ENCODE results near the gene USP6NL.
"Not testable (repeated sequence)": the region's sequence is repeated elsewhere in the genome, so short reads cannot be mapped to it uniquely, and the experiment has no call there.

The USP6NL gene

GRCh38 chr10:11515596-11516430, 95.6 kb downstream of the USP6NL start:
- peak; percentile 65 for DNase-seq (ENCODE audit: low spot score)

DNA sequence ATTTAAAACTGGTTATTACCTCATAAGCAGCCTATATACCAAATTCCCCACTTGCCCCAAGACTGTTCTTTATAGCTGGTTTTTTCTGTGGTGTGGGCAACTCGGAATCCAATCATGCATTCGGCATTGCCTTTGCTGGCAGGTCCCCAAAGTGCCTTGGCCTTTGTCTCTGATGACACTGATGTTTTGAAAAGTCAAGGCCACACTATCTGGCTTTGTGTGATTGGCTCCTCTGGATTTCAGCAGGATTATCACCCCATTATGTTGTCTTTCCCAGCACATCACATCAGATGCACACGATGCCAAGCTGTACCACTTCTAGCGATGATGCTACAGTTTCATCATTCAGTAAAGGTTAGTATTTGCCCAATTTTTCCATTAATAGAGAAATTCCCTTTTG, 97.7 kb downstream of the USP6NL start:
- no peak for DNase-seq (ENCODE audit: low spot score)

DNA sequence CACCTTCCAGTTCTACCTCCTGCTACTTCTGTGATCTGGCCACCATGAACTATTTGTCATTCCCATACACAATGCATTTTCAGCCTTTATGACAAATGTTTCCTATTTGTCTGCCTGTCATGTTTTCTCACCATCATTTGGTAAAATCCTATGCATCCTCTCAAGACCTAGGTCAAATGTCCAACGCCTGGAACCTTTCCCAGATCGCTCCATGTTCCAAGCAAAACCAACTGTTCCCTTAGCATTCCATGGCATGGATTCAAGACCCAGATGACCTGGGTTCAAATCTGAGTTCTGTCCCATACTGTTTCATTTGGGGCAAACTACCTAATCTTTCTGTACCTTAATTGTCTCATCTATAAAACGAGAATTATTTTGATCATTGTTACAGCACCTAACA, 98.9 kb downstream of the USP6NL start:
- no peak for DNase-seq (ENCODE audit: low spot score)

- no peak for DNase-seq (ENCODE audit: low spot score)
Observed at GRCh38 chr10:11511321-11511720, 100.1 kb downstream of the USP6NL start.

DNA sequence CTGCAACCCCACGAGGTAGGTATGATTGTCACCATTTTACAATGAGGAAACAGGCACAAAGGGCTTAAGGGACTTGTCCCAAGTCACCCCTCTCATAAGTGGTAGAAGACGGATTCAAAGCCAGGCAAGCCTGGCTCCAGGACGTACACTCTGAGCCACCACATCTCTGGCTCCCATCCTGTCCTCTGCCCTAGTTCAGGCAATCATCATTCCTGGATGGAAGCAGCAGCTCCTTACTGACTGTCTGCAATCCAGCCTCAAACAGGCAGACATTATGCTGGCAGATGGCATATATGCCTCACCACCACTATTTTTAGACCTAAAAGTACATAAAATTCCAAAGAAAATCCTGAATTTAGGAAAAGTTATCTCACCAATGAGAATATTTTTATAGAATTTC, 100.7 kb downstream of the USP6NL start:
- no peak for DNase-seq (ENCODE audit: low spot score)

DNA sequence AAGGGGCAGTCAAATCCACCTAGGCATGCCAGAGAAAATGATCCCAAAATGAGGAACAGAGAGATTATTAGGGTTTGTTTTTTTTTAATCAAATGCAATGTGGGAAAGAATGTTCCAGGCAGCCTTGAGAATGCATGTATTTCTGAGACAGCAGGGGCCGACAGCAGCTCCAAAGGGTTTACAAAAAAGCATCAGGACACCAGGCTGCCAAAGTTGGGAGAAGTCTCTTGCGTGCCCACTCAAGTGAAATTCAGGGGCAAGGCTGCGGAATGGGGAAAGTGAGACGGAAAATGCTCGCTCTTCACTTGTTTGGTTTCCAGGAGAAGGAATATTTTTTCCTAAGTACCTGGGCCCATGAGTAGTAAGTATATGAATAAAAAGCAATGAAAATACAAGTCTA, 101.2 kb downstream of the USP6NL start:
- no peak for DNase-seq (ENCODE audit: low spot score)

DNA sequence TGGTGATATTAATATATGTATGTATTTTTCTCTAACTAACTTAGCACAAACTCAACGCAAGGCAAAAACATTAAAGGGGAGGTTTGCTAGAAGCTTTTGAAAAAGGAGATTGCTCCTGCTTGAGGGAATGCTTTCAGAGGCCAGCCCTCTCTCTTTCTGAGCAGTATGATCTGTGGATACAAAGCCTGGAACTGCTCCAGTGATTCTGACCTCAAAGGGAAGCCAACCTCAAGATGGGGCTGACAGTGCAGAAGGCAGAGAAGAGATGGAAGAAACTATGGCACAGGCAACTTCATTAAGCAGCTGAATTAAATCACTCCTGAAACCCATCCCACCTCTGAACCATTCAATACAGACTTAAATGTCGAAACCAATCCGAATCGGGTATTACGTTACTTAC, 102.4 kb downstream of the USP6NL start:
- DNase-seq (ENCODE audit: low spot score): no peak

GRCh38 chr10:11506247-11506789, 105.1 kb downstream of the USP6NL start:
- DNase-seq (ENCODE audit: low spot score): no peak

- no peak for DNase-seq (ENCODE audit: low spot score)
Observed at GRCh38 chr10:11505639-11506038, 105.8 kb downstream of the USP6NL start.

- DNase-seq (ENCODE audit: low spot score): no peak
Observed at GRCh38 chr10:11504566-11505285, 106.7 kb downstream of the USP6NL start.

DNA sequence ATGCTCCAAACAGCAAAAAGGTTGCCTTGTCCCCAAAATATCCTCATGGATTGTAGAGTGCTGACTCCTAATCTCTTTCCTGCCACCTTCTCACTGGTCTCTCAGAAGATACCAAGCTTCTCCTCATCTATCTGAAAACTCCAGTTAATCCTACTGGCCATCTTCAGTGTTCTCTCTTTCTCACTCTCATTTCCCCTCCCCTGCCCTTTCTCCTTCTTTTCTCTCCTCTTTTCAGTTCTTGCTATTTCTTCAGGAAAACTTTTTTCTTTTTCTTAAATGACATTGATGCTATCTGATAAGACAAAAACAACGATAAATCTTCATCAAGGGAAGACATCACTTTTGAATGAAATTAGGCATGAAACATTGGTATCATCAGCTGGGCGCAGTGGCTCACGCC, 109.8 kb downstream of the USP6NL start:
- DNase-seq (ENCODE audit: low spot score): no peak

DNA sequence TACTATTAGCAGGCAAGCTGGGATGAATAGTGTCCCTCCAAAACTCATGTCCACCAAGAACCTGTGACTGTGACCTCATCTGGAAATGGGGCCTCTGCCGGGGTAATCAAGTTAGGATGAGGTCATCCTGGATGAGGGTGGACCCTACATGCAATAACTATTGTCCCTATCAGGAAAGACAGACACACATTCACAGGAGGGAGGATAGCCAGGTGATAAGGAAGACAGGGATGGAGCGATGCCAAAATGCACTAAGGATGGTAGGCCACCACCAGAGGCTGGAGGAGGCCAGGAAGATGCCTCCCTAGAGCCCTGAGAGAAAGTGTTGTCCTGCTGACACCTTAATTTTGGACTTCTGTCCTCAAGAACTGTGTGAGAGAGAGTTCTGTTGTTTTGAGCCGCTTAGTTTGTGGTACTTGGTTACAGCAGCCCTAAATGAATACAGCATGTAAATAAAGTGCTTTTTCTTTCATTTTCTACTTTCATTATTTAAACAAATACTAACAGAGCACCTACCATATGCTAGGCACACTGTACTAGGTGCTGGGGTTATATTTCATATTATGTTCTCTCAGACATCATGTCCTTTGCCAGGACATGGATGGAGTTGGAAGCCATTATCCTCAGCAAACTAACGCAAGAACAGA, 111.9 kb downstream of the USP6NL start:
- no peak for DNase-seq (ENCODE audit: low spot score)

GRCh38 chr10:11498399-11498798, 113.1 kb downstream of the USP6NL start:
- DNase-seq (ENCODE audit: low spot score): no peak

GRCh38 chr10:11494923-11495322, 116.5 kb downstream of the USP6NL start:
- DNase-seq (ENCODE audit: low spot score): not testable (repeated sequence)

DNA sequence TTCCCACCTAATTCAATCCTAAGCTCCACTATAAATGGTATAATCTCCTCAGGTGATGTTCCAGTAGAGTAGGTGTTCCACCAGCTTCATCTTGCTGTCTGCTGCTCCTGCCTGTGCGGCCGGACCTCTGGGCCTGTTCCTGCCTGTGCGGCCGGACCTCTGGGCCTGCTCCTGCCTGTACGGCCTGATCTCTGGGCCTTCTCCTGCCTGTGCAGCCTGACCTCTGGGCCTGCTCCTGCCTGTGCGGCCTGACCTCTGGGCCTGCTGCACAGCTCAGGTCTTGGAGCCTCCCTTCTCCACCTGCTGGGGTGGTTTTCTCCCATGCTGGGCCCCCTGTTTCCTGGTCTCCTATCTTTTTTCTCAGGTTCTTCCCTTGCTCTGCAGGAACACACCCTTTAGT, 117.8 kb downstream of the USP6NL start:
- DNase-seq (ENCODE audit: low spot score): no peak

- DNase-seq (ENCODE audit: low spot score): no peak
Observed at GRCh38 chr10:11491087-11491486, 120.4 kb downstream of the USP6NL start.

- DNase-seq (ENCODE audit: low spot score): peak; percentile 4
Observed at GRCh38 chr10:11489591-11489990, 121.9 kb downstream of the USP6NL start.

DNA sequence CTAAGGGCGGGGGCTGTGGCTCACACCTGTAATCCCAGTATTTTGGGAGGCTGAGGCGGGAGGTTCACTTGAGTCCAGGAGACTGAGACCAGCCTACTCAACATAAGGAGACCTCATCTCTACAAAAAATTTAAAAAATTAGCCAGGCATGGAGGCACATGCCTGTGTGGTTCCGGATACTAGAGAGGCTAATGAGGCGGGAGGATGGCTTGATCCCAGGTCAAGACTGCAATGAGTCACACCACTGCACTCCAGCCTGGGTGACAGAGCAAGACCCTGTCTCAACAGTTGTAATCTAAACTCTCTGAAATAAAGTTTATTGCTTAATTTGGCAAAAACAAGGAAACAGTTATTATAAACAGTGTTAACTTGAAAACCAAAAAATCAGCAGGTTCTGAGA, 123.3 kb downstream of the USP6NL start:
- no peak for DNase-seq (ENCODE audit: low spot score)

- DNase-seq (ENCODE audit: low spot score): no peak
Observed at GRCh38 chr10:11483201-11484148, 128.0 kb downstream of the USP6NL start.

DNA sequence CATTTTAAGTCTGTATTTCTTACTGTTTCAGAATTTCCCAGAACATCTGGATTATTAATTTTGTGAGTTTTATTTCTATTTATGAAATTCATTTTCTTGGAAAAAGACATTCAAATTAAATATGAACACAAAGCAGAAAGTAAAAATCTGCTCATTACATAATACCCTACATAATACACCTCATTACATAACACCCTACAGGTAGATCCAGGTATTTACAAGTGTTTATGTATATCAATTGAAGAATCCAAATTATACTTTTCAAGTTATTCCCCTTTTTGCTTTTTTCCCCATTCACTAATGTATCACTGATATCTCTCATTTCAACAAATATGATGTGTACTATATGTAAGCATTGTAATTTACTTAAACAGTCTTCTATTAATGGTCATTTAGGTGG, 129.1 kb downstream of the USP6NL start:
- DNase-seq (ENCODE audit: low spot score): no peak

DNA sequence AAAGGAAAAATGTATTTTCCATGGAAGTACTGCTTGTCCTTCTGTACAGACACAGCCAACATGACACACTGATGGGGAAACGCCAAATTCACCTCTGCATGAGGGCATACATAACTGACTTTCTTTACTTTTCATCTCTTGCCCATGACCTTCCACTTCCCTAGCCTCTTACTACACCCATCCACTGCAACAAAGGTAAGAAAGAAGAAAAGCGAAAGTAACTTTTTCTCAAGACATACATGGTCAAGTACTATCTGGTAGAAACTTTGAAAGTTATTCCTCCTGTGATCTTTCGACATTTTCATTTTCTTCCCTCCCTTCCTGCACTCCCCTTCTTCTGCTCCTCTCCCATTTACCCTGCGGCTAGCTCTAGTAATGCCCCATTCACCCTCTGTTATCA, 130.8 kb downstream of the USP6NL start:
- no peak for DNase-seq (ENCODE audit: low spot score)

GRCh38 chr10:11479300-11479699, 132.2 kb downstream of the USP6NL start:
- DNase-seq (ENCODE audit: low spot score): no peak

All from AG08395 (cell line).